NCI-H1105 (cell line): ENCODE results near the gene RTN4.
A peak's percentile ranks its signal among the peaks of the same experiment; 100 is the strongest.

ENCODE experiments used
- DNase-seq: peaks from one replicate; lab custom pipeline; 2025; lab: John Stamatoyannopoulos, UW

Gene RTN4

GRCh38 chr2:54967759-54968365, 82.4 kb downstream of the RTN4 start:
- DNase-seq, result no peak

- DNase-seq, result no peak
These were observed 83.0 kb downstream of the RTN4 start for GRCh38 chr2:54967269-54967668.

- DNase-seq, result no peak
These were observed 83.4 kb downstream of the RTN4 start for GRCh38 chr2:54966837-54967236.

- DNase-seq, result no peak
These were observed 84.0 kb downstream of the RTN4 start for GRCh38 chr2:54966165-54966832.

GRCh38 chr2:54965425-54965824, 84.8 kb downstream of the RTN4 start:
- no peak for DNase-seq

- no peak for DNase-seq
These were observed 85.4 kb downstream of the RTN4 start for GRCh38 chr2:54964816-54965215.

- no peak for DNase-seq
These were observed 86.0 kb downstream of the RTN4 start for GRCh38 chr2:54964271-54964670.

- no peak for DNase-seq
These were observed 86.8 kb downstream of the RTN4 start for GRCh38 chr2:54963476-54963875.

GRCh38 chr2:54962935-54963440, 87.3 kb downstream of the RTN4 start:
- DNase-seq, result no peak

- DNase-seq, result no peak
These were observed 87.7 kb downstream of the RTN4 start for GRCh38 chr2:54962511-54962910.

- no peak for DNase-seq
These were observed 90.1 kb downstream of the RTN4 start for GRCh38 chr2:54960164-54960563.

GRCh38 chr2:54958717-54959371, 91.4 kb downstream of the RTN4 start:
- DNase-seq, result no peak

- peak; percentile 60 for DNase-seq
These were observed 92.8 kb downstream of the RTN4 start for GRCh38 chr2:54957321-54957999.

- no peak for DNase-seq
These were observed 94.1 kb downstream of the RTN4 start for GRCh38 chr2:54956111-54956627.

- DNase-seq, result no peak
These were observed 94.7 kb downstream of the RTN4 start for GRCh38 chr2:54955358-54956110.

- DNase-seq, result no peak
These were observed 95.4 kb downstream of the RTN4 start for GRCh38 chr2:54954705-54955357.

GRCh38 chr2:54954158-54954557, 96.1 kb downstream of the RTN4 start:
- no peak for DNase-seq

GRCh38 chr2:54952978-54953456, 97.2 kb downstream of the RTN4 start:
- DNase-seq, result no peak

GRCh38 chr2:54952425-54952824, 97.8 kb downstream of the RTN4 start:
- no peak for DNase-seq

- no peak for DNase-seq
These were observed 99.4 kb downstream of the RTN4 start for GRCh38 chr2:54950811-54951210.

GRCh38 chr2:54949431-54949830, 100.8 kb downstream of the RTN4 start:
- no peak for DNase-seq
